HEK293 (cell line): Measurements from ENCODE around the gene DEF6.

Experiments used
- CTCF ChIA-PET: fragments of 350-600 bp; formaldehyde crosslinking; extraction: SDS; loops from one replicate; lab custom pipeline; 2021; ENCODE audit warnings: antibody characterized with exemption; lab: Yijun Ruan, JAX
- POLR2A ChIA-PET: fragments of 300-600 bp; formaldehyde crosslinking; extraction: SDS; loops from one replicate; lab custom pipeline; 2020; ENCODE audit warnings: antibody characterized with exemption, inconsistent platforms; lab: Yijun Ruan, JAX
- H3K27ac ChIP-seq: fragments of 200-500 bp; sonication (Bioruptor generic); 2 replicates; pipeline ENCODE4 v1.5.1; 2014; ENCODE audit warnings: low read depth, low read length, control low read depth, inconsistent platforms; ENCODE audit errors: extremely low read depth
- H3K36me3 ChIP-seq, 2 experiments: fragments of 200-500 bp in 1 of 2; sonication (Bioruptor generic) in 1 of 2; 1 replicate in 1 of 2; 2 replicates in 1 of 2; pipeline ENCODE4 v1.5.1; 2014 to 2017; ENCODE audit warnings: inconsistent platforms in 2 of 2, low read length in 2 of 2; ENCODE audit not compliant: control insufficient read depth in 2 of 2, insufficient read depth in 1 of 2
- H3K4me1 ChIP-seq: fragments of 200-500 bp; sonication (Bioruptor generic); 2 replicates; pipeline ENCODE4 v1.5.1; 2014; ENCODE audit warnings: mild to moderate bottlenecking, low read length, inconsistent platforms; ENCODE audit not compliant: control insufficient read depth, insufficient read depth
- H3K4me3 ChIP-seq: 2 replicates; pipeline ENCODE4 v1.5.1; 2011; ENCODE audit warnings: low read depth, mild to moderate bottlenecking, control low read depth, low read length, moderate library complexity
- H3K9me3 ChIP-seq: fragments of 200-500 bp; sonication (Bioruptor generic); 2 replicates; pipeline ENCODE4 v1.5.1; 2014; ENCODE audit warnings: low read depth, low read length, inconsistent platforms; ENCODE audit not compliant: control insufficient read depth, insufficient read depth
- GLI2 ChIP-seq: fragments of 450-650 bp; formaldehyde crosslinking; IDR thresholded peaks from 2 replicates; pipeline ENCODE4; 2017; ENCODE audit warnings: missing biosample characterization, missing genetic modification characterization, low read depth, borderline replicate concordance
- HOXC10 ChIP-seq: sonication (generic); formaldehyde crosslinking; IDR thresholded peaks from 2 replicates; pipeline ENCODE4 v1.8.1; 2023; ENCODE audit warnings: mild to moderate bottlenecking, missing genetic modification reagents
- KLF7 ChIP-seq: fragments of 450-650 bp; formaldehyde crosslinking; IDR thresholded peaks from 2 replicates; pipeline ENCODE4 v1.5.1; 2016; ENCODE audit warnings: missing biosample characterization, missing genetic modification characterization, borderline replicate concordance
- SALL2 ChIP-seq: fragments of 450-650 bp; formaldehyde crosslinking; IDR thresholded peaks from 2 replicates; pipeline ENCODE4 v1.5.0; 2017; ENCODE audit warnings: missing biosample characterization, mild to moderate bottlenecking, missing genetic modification characterization, borderline replicate concordance
- SETDB1 ChIP-seq: IDR thresholded peaks from one replicate; pipeline ENCODE4 v1.6.1; 2017; ENCODE audit warnings: mild to moderate bottlenecking, low read length, moderate library complexity, mixed read lengths; ENCODE audit not compliant: insufficient read length
- ZNF114 ChIP-seq: fragments of 450-650 bp; formaldehyde crosslinking; IDR thresholded peaks from 2 replicates; pipeline ENCODE4 v1.5.0; 2017; ENCODE audit warnings: missing biosample characterization, missing genetic modification characterization
- ZNF138 ChIP-seq: fragments of 450-650 bp; formaldehyde crosslinking; IDR thresholded peaks from 2 replicates; pipeline ENCODE4 v1.5.1; 2016; ENCODE audit warnings: missing biosample characterization, missing genetic modification characterization, borderline replicate concordance
- ZNF140 ChIP-seq: fragments of 450-650 bp; formaldehyde crosslinking; IDR thresholded peaks from 2 replicates; pipeline ENCODE4 v1.5.1; 2016; ENCODE audit warnings: missing biosample characterization, missing genetic modification characterization
- ZNF16 ChIP-seq: fragments of 450-650 bp; formaldehyde crosslinking; IDR thresholded peaks from 2 replicates; pipeline ENCODE4 v1.5.1; 2016; ENCODE audit warnings: low read depth, missing biosample characterization, missing genetic modification characterization
- ZNF280C ChIP-seq: fragments of 450-650 bp; formaldehyde crosslinking; IDR thresholded peaks from 2 replicates; pipeline ENCODE4 v1.5.1; 2016; ENCODE audit warnings: missing biosample characterization, missing genetic modification characterization
- ZNF341 ChIP-seq: fragments of 450-650 bp; formaldehyde crosslinking; IDR thresholded peaks from 2 replicates; pipeline ENCODE4; 2016; ENCODE audit warnings: low read depth, missing biosample characterization, missing genetic modification characterization
- ZNF416 ChIP-seq: fragments of 450-650 bp; formaldehyde crosslinking; IDR thresholded peaks from 2 replicates; pipeline ENCODE4 v1.5.1; 2016; ENCODE audit warnings: missing biosample characterization, missing genetic modification characterization
- ZNF510 ChIP-seq: fragments of 450-650 bp; formaldehyde crosslinking; IDR thresholded peaks from 2 replicates; pipeline ENCODE4 v1.5.1; 2018; ENCODE audit warnings: mild to moderate bottlenecking, missing genetic modification characterization, missing biosample characterization; ENCODE audit not compliant: insufficient replicate concordance
- ZNF529 ChIP-seq: fragments of 450-650 bp; formaldehyde crosslinking; IDR thresholded peaks from 2 replicates; pipeline ENCODE4 v1.5.1; 2017; ENCODE audit warnings: missing genetic modification characterization, missing biosample characterization; ENCODE audit not compliant: insufficient replicate concordance
- ZNF629 ChIP-seq: fragments of 450-650 bp; formaldehyde crosslinking; IDR thresholded peaks from 2 replicates; pipeline ENCODE4 v1.5.1; 2017; ENCODE audit warnings: missing biosample characterization, missing genetic modification characterization
- ZNF639 ChIP-seq: fragments of 450-650 bp; formaldehyde crosslinking; IDR thresholded peaks from 2 replicates; pipeline ENCODE4 v1.5.1; 2016; ENCODE audit warnings: missing biosample characterization, missing genetic modification characterization
- ZNF776 ChIP-seq: fragments of 450-650 bp; formaldehyde crosslinking; IDR thresholded peaks from 2 replicates; pipeline ENCODE4 v1.5.0; 2017; ENCODE audit warnings: missing biosample characterization, missing genetic modification characterization, borderline replicate concordance
- ZSCAN5A ChIP-seq: fragments of 450-650 bp; formaldehyde crosslinking; IDR thresholded peaks from 2 replicates; pipeline ENCODE4 v1.5.1; 2016; ENCODE audit warnings: missing biosample characterization, missing genetic modification characterization

DEF6 gene

GRCh38 chr6:35365594-35366203, 68.1 kb downstream of the DEF6 start:
- H3K4me1 ChIP-seq: peaks cover 18% of the 10 kb centered on the region
- H3K27ac ChIP-seq: no peak overlapping the region
- TF ChIP-seq ZNF510 (tag by site-specific recombination) (no peak), HOXC10 (CRISPR knock-in tag) (no peak), KLF7 (tag by site-specific recombination) (no peak), ZNF639 (tag by site-specific recombination) (no peak), ZNF140 (tag by site-specific recombination) (no peak), ZNF529 (tag by site-specific recombination) (no peak), ZSCAN5A (tag by site-specific recombination) (no peak), ZNF280C (tag by site-specific recombination) (no peak), ZNF138 (tag by site-specific recombination) (no peak), ZNF114 (tag by site-specific recombination) (no peak), ZNF629 (tag by site-specific recombination) (no peak), SALL2 (tag by site-specific recombination) (no peak), GLI2 (tag by site-specific recombination) (no peak), ZNF341 (no peak), SETDB1 (no peak), ZNF776 (no peak)
- CTCF ChIA-PET: interaction anchor here (0.6 to 1.0 kb wide), 3 partner anchors 22 to 1027 kb away, joined by 3 to 7 read pairs (median 3); no protein-coding TSS in a partner anchor
- H3K4me3 ChIP-seq: no peak overlapping the region
- H3K36me3 ChIP-seq: peaks cover 0 to 2% of the 10 kb centered on the region in 2 experiments; a peak in 1 of 3 replicates
- no peaks in the 10 kb centered on the region for H3K9me3 ChIP-seq
- POLR2A ChIA-PET: no interaction called here

GRCh38 chr6:35366204-35366596, 68.6 kb downstream of the DEF6 start:
- Histone ChIP-seq H3K27ac (no peak overlapping the region), H3K4me3 (no peak overlapping the region), H3K9me3 (no peaks in the 10 kb centered on the region), H3K4me1 (peaks cover 17% of the 10 kb centered on the region), H3K36me3 (no peaks in the 10 kb centered on the region)
- ChIA-PET POLR2A (no interaction called here), CTCF (interaction anchor here (0.7 to 1.0 kb wide), 3 partner anchors 101 to 1026 kb away, joined by 3 to 7 read pairs (median 3); no protein-coding TSS in a partner anchor)
- TF ChIP-seq ZNF416 (tag by site-specific recombination): no peak
- TF ChIP-seq ZNF16 (tag by site-specific recombination): peak; percentile 61; the same call in 1 of the 2 replicates
